SK-MEL-5 (cell line): Measurements from ENCODE around the gene IL1RL1. TPM values are rescaled to one million over a fixed set of nuclear protein-coding genes. Genes with fewer than 3 reads are reported as not detected.
"Not testable (repeated sequence)": the region's sequence is repeated elsewhere in the genome, so short reads cannot be mapped to it uniquely, and the experiment has no call there.

Experiments
- DNase-seq: peaks from one replicate; pipeline ENCODE4 v3.0.0-alpha.2; 2016; ENCODE audit warnings: low read depth, low spot score
- in situ Hi-C: cut with HindIII; loops from 2 replicates; pipeline ENCODE4 v1.10.0; 2016; ENCODE audit warnings: low sequenced_read_pairs, high pct_unique_total_duplicates, low pct_unique_long_range_greater_than_20kb
- total RNA-seq: library from RNA; depleted of rRNA; stranded (reverse); fragments of >200 nt; shearing (Covaris generic); gene quantifications from 2 replicates; pipeline ENCODE4 v1.2.3, GENCODE V29; 2014

Gene IL1RL1
- total RNA-seq, 1 experiment from 2014 or later: not detected

- in situ Hi-C loops: no loop called here
- DNase-seq: no peak
Observed at GRCh38 chr2:102317715-102318114, 6.4 kb downstream of the IL1RL1 start.

- in situ Hi-C loops: no loop called here
- DNase-seq: no peak
Observed at GRCh38 chr2:102318437-102318836, 7.1 kb downstream of the IL1RL1 start.

GRCh38 chr2:102321941-102322719 lies 10.8 kb downstream of the IL1RL1 start:
- no peak for DNase-seq
- in situ Hi-C loops: no loop called here

- in situ Hi-C loops, DNase-seq: not testable (repeated sequence)
Observed at GRCh38 chr2:102324914-102325313, 13.6 kb downstream of the IL1RL1 start.

GRCh38 chr2:102331311-102331980 lies 20.1 kb downstream of the IL1RL1 start:
- in situ Hi-C loops: no loop called here
- no peak for DNase-seq

GRCh38 chr2:102334486-102334885 lies 23.1 kb downstream of the IL1RL1 start:
- in situ Hi-C loops: no loop called here
- no peak for DNase-seq

GRCh38 chr2:102335871-102336366 lies 24.6 kb downstream of the IL1RL1 start:
- DNase-seq: no peak
- in situ Hi-C loops: no loop called here

- in situ Hi-C loops: no loop called here
- DNase-seq: no peak
Observed at GRCh38 chr2:102336502-102336945, 25.2 kb downstream of the IL1RL1 start.

GRCh38 chr2:102337012-102337411 lies 25.6 kb downstream of the IL1RL1 start:
- DNase-seq: no peak
- in situ Hi-C loops: no loop called here

GRCh38 chr2:102337481-102338386 lies 26.4 kb downstream of the IL1RL1 start:
- DNase-seq: no peak
- in situ Hi-C loops: no loop called here

GRCh38 chr2:102340778-102341177 lies 29.4 kb downstream of the IL1RL1 start:
- DNase-seq: no peak
- in situ Hi-C loops: no loop called here

GRCh38 chr2:102342888-102343287 lies 31.5 kb downstream of the IL1RL1 start:
- DNase-seq: no peak
- in situ Hi-C loops: no loop called here

- in situ Hi-C loops: no loop called here
- DNase-seq: no peak
Observed at GRCh38 chr2:102344397-102344796, 33.0 kb downstream of the IL1RL1 start.

- in situ Hi-C loops: no loop called here
- no peak for DNase-seq
Observed at GRCh38 chr2:102345329-102345920, 34.1 kb downstream of the IL1RL1 start.

GRCh38 chr2:102346381-102347130 lies 35.2 kb downstream of the IL1RL1 start:
- no peak for DNase-seq
- in situ Hi-C loops: no loop called here

- DNase-seq: no peak
- in situ Hi-C loops: no loop called here
Observed at GRCh38 chr2:102350137-102350793, 38.9 kb downstream of the IL1RL1 start.
